Adipose tissue (tissue), 3 donors: ENCODE data around the gene ST6GALNAC1. TPM values are rescaled to one million over a fixed set of nuclear protein-coding genes. Genes with fewer than 3 reads are reported as not detected.
"Not testable (repeated sequence)": the region's sequence is repeated elsewhere in the genome, so short reads cannot be mapped to it uniquely, and the experiment has no call there.

Source experiments
- H3K27ac ChIP-seq: one replicate; pipeline ENCODE4 v1.5.1; 2013; ENCODE audit warnings: low read depth, low read length
- WGBS, 3 donors: extraction: QIAGEN DNeasy Blood & Tissue Kit; methylation state at CpG; one replicate each; pipeline ENCODE4 v1.1.7; 2013; 5-methylcytosine and 5-hydroxymethylcytosine counted together
- polyA plus RNA-seq, 3 donors: library from polyadenylated mRNA; stranded (reverse); fragments of 200-250 nt; gene quantifications; one replicate each; pipeline ENCODE4 v1.2.3, GENCODE V29; 2013
- donor health status: healthy with polysubstance abuse.
- donor health status: Bipolar disorder and iron deficiency.
- donor health status: healthy.

ST6GALNAC1 gene
- polyA plus RNA-seq, 3 donors = 0.41 to 7.0 (median 2.2) TPM

DNA sequence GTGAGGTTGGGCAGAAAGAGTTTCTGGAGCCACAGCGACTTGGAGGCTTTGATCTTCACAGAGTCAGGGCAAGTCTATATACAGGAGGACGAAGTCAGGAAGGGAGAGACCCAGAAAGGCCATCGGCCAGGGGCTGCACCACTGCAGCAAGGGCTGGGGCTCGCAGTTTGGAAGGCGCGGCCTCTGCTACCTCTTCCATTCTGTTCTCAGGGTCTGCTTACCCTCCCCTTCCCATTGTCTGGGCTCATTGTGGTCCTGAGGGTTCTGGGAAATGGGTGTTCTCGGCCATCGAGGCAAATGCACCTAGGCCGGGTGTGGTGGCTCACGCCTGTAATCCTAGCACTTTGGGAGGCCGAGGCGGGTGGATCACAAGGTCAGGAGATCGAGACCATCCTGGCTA is 16.0 kb downstream of the ST6GALNAC1 start:
- H3K27ac ChIP-seq = no peak overlapping the region
- 90 to 95% (median 93%) methylated on average over 11 to 13 of the region's 13 CpGs for WGBS, 3 donors

DNA sequence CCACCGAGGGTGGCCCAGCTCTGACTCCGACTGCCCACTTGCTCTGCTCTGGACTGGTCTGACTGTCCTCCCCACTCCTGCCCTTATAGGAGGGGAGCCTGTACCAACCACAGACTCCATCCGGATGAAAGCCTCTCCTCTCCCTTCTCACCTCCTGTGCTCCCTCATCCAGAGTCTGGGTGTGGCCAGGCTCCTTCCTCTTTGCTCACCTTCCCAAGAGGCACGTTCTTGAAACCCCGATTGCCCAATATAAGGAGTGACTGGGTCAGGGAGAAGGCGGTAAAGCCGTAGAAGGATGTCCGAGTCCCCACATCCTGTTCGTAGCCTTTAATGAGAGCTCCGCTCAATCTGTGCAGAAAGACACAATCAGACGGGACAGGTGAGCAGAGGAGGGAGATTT is 17.1 kb downstream of the ST6GALNAC1 start:
- 58 to 65% (median 64%) methylated on average over 10 to 11 of the region's 11 CpGs for WGBS, 3 donors
- H3K27ac ChIP-seq = no peak overlapping the region

DNA sequence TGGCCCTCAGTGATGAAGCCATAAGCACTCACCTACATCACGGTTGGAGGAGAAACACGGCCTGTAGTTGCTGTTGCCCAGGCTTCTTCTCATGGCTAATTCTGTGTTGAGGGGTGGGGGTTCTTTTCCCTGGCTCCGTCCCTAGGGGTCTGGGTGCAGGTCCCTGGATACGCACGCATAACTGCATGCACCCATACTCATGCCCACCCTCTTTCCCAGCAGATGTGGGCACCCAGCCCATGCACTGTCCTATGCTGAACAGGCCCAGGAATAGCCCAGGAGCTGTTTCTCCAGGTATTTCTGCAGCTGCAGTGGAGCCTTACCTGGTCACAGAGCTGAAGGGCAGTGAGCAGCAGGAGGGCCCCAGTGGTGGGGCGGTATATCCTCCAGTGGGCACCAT is 18.1 kb downstream of the ST6GALNAC1 start:
- H3K27ac ChIP-seq = no peak overlapping the region
- 77 to 97% (median 78%) methylated on average over 6 of the region's 6 CpGs for WGBS, 3 donors

DNA sequence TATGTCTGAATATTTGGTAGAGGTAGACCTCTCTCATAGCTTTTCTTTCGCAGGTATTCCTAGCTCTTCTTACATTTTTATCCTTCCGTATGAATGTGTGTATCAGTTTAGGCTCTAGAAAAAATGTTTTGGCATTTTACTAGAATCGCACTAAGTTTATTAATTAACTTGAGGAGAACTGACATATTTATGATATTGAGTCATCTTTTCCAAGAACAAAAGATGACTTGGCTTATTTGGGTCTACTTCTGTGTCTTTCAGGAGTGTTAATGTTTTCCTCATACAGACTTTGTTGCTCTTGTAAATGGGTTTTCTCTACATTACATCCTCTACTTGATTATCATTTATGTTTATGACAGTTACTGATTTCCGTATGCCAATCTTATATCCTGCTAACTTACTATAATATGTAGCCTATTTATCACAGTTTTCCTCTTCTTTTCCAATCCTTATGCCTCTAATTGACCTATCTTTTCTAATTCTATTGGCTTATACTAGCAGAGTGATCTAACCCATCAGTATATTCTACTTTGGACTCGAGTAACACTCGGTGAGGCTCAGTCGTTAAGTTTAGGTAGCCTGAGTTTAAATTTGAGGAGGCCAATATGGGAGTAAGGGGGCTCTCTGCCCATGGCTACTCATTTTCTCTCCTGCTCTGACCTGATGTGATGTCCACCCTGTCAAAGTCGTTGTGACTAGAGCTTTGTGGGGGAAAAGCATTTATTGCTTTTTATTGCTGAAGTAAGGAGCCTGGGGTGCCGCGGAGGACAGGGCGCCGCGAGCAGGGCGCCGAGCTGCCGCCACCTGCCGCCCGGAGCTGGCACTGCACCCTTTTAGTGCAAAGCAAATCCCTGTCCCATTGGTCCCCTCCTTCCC is 20.0 kb downstream of the ST6GALNAC1 start:
- H3K27ac ChIP-seq = no peak overlapping the region
- WGBS, 3 donors = 25 to 27% (median 26%) methylated on average over 18 of the region's 18 CpGs

DNA sequence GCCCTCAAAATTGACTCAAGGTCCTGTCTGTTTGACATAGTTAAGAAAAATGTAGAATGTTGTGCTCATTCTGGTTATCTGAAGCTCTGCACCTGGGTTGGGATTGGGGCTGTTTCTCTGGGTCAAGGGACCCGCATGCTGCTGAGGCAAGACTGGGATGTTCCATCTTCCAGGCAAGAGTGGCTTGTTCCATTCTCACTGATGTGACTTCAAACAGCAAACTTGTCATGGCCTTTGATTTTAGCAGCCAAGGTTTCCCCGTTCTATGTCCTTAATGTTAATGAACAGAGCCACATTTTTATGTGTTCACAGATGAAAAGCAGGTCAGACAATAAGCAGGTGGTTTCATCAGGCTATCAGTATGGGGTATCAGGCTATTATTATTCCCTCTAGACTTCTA is 25.7 kb downstream of the ST6GALNAC1 start:
- no peak overlapping the region for H3K27ac ChIP-seq
- WGBS, 3 donors = 79 to 91% (median 87%) methylated on average over 2 of the region's 2 CpGs

DNA sequence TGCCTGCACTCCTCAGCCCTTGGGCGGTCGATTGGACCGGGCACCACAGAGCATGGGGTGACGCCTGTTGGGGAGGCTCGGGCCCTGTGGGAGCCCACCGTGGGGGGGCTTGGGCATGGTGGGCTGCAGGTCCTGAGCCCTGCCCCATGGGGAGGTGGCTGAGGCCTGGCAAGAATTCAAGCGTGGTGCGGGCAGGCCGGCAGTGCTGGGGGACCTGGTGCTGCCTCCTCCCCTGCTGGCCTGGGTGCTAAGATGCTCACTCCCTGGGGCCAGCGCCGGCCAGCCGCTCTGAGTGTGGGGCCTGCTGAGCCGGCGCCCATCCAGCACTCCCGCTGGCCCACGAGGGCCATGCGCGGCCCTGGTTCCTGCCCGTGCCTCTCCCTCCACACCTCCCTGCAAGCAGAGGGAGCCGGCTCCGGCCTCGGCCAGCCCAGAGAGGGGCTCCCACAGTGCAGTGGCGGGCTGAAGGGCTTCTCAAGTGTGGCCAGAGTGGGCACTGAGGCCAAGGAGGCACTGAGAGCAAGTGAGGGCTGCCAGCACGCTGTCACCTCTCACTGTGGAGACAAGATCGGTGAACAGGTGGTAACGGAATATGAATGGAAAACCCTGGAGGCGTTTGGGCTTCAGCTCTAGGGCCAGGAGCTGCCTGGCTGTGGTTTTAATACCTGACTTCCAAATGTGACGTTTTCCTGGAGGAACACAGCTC is 28.5 kb downstream of the ST6GALNAC1 start:
- no peak overlapping the region for H3K27ac ChIP-seq
- WGBS, 3 donors = 89 to 92% (median 91%) methylated on average over 19 to 28 of the region's 28 CpGs

DNA sequence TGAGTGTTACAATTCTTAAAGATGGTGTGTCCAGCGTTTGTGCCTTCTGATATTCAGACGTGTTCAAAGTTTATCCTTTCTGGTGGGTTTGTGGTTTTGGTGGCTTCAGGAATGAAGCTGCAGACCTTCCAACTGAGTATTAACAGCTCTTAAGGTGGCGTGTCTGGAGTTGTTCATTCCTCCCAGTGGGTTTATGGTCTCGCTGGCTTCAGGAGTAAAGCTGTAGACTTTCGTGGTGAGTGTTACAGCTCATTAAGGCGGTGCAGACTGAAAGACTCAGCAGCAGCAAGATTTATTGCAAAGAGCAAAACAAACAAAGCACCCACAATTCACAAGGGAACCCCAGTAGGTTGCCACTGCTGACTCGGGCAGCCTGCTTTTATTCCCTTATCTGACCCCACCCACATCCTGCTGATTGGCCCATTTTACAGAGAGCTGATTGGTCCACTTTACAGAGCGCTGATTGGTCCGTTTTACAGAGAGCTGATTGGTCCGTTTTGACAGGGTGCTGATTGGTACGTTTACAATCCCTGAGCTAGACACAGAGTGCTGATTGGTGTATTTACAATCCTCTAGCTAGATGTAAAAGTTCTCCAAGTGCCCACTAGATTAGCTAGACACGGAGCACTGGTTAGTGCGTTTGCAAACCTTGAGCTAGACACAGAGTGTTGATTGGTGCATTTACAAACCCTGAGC is 29.3 kb downstream of the ST6GALNAC1 start:
- H3K27ac ChIP-seq = not testable (repeated sequence)
- WGBS, 3 donors = 69 to 83% (median 70%) methylated on average over 13 of the region's 13 CpGs

DNA sequence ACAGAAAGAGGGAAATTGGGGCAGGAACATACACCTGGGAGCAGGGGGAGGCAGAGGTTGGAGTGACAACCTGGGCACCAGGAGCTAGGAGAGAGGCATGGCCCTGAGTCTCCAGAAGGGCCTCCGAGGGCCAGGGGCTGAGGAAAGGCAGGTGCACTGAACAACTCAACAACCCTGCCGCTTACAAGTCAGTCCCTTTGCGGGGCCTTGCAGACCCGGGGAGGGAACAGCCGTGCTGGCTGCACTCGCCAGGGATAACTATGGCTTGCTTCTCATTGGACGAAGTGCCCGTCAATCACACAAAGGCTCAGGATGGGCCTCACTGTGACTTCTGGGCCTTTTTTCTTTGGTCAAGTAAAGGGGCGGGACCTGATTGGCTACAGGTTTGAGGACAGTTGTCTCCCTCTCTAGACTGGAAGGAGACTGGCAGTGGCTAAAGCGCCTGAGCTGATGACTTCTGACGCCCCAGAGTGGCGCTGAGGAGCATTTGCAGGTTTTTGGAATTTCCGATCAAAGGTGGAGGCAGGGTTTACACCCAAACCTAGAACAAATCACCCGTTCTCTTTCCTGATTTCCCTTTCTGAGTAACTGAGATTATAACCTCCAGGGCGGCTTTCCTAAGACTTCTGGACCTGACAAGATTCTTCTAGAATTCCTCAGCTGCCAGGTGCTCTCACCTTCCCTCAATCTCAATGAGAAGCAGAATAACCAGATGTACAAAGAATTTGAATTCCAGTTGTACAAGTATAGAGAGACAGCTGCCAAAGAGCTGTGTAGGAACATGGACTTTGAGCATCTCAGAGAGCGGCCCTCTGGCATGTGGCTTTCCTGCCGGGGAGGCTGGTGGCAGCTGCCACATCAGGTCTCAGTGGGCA is 30.3 kb downstream of the ST6GALNAC1 start:
- 73 to 85% (median 77%) methylated on average over 16 to 17 of the region's 17 CpGs for WGBS, 3 donors
- no peak overlapping the region for H3K27ac ChIP-seq

DNA sequence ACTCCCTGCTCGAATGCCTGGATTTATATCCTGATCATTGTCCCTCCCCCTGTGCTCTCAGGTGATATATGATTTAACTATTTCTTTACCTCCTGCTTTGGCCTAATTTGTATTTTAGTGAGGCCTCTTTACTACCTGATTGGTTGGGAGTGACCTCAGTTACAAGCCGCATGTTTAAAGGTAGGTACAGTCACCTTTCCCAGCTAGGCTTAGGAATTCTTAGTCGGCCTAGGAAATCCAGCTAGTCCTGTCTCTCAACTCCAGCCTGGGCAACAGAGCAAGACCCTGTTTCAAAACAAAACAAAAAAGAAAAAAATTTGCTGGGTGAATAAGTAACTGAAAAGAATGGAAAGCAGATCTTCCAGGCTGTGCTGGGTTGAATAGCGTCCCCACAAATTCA is 31.1 kb downstream of the ST6GALNAC1 start:
- WGBS, 3 donors = 66 to 87% (median 83%) methylated on average over 4 of the region's 4 CpGs
- H3K27ac ChIP-seq = no peak overlapping the region

DNA sequence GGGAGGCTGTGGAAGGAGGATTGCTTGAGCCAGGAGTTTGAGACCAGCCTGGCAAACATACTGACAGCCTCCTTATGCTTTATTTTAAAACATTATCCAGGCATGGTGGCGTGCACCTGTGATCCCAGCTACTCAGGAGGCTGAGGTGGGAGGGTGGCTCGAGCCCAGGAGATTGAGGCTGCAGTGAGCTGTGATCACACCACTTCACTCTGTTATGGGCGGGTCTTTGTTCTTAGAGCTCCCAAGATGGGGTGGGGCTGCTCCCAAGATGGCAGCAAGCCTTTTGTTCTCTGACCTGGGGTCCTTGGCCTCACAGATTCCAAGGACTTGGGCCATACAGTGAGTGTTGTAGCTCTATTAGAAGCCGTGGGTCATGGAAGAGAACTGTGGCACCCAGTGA is 31.8 kb downstream of the ST6GALNAC1 start:
- no peak overlapping the region for H3K27ac ChIP-seq
- 80 to 91% (median 90%) methylated on average over 4 of the region's 4 CpGs for WGBS, 3 donors

DNA sequence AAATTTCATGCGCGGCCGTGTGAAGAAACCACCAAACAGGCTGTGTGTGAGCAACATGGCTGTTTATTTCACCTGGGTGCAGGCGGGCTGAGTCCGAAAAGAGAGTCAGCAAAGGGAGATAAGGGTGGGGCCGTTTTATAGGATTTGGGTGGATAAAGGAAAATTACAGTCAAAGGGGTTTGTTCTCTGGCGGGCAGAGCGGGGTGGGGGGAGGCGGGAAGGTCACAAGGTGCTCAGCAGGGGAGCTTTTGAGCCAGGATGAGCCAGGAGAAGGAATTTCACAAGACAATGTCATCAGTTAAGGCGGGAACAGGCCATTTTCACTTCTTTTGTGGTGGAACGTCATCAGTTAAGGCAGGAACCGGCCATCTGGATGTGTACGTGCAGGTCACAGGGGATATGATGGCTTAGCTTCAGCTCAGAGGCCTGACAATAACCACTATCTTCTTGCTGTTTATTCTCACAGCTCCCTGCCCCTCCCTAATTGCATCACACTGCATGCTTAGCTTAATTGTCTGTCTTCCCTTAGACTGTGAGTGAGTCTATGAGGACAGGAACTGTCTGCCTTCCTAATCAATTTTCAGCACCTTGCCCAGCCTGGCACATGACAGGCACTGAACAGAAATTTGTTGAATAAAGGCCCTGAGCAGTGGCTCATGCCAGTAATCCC is 32.3 kb downstream of the ST6GALNAC1 start:
- not testable (repeated sequence) for H3K27ac ChIP-seq
- WGBS, 3 donors = 57 to 69% (median 61%) methylated on average over 11 to 13 of the region's 13 CpGs

DNA sequence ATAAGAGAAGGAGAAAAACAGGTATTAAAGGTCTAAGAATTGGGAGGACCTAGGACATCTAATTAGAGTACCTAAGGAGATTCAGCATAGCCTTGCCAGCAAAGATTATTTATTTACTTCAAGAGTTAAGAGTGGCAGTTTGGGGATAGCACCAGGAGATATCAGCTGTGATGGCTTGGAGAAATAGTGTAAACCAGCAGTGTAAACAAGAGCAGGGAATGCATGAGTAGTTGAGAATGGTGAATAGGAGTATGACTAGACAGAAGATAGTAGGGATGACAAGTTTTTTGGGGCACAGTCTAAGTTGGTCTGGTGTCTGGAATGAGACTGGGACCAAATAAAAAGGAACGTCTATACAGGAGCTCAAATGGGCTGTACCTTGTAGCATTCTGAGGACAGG is 36.9 kb downstream of the ST6GALNAC1 start:
- not testable (repeated sequence) for H3K27ac ChIP-seq
- WGBS, 3 donors = 65 to 75% (median 73%) methylated on average over 1 of the region's 1 CpG

DNA sequence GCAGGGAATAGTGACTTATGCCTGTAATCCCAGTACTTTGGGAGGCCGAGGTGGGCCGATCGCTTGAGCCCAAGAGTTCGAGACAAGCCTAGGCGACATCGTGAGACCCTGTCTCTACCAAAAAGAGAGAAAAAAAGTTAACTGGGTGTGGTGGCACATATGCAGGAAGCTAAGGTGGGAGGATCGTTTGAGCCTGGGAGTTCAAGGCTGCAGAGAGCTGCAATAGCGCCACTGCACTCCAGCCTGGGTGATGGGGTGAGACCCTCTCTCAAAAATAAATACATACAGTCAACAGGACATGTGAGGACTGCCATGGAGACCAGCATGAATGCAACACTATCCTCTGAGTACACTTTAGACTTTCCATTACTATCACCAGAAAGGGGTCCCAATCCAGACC is 42.5 kb downstream of the ST6GALNAC1 start:
- 84 to 85% (median 84%) methylated on average over 8 of the region's 8 CpGs for WGBS, 3 donors

DNA sequence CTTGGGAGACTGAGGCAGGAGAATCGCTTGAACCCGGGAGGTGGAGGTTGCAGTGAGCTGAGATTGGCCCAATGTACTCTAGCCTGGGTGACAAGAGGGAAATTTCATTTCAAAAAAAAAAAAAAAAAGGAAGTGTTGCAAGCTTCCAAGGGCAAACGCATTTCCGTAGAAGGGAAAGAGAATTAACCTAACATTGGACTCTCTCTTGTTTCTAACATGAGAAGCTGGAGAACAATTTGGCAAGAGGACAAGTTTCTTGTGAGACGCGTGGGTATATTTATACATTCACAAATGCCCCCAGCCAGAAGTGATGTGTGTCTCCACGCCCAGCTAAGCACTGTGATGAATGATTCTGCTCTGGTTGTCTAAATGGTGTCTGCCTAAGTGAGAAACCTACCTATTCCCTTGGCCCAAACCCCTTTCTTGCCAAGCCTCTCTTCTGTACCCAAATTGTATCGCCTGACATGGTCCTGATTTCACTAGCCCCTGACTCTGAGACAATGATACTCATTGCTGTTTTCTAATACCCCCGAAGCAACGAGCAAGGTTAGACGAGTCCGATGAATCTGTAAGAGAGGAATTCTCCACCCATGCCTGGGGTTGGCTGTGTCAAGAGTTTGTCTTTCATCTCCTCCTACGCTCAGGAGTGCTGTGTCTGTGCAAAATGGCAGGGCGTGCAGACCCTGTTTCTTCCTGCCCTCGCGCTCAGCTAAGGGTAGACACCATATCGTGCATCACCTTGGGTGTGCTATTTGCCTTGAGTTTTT is 43.7 kb downstream of the ST6GALNAC1 start:
- peak overlapping the region; percentile 54 for H3K27ac ChIP-seq
- 60 to 79% (median 70%) methylated on average over 17 of the region's 17 CpGs for WGBS, 3 donors

More for the DNA sequence above, 42.5 kb downstream of the ST6GALNAC1 start:
- no peak overlapping the region for H3K27ac ChIP-seq

DNA sequence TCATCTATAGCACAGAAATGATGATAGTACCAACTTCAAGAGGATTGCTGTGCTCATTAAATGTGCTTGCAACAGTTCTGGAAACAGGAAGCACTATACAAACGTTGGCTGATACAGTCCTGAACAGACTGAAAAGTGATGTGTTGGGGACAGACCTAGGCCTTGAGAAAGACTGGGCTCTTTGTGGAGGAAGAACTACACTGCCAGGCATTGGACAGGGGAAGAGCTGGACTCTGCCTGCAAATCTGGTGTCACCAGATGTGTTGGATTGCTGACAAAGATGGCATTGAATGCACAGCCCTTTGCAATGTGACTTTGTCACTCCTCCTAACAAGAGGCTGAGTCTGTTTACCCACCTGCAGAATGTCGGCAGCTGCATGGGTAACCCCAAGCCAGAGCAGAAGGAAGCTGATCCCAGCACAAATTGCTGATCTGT is 45.5 kb downstream of the ST6GALNAC1 start:
- 22 to 34% (median 23%) methylated on average over 2 of the region's 2 CpGs for WGBS, 3 donors
- H3K27ac ChIP-seq = no peak overlapping the region

DNA sequence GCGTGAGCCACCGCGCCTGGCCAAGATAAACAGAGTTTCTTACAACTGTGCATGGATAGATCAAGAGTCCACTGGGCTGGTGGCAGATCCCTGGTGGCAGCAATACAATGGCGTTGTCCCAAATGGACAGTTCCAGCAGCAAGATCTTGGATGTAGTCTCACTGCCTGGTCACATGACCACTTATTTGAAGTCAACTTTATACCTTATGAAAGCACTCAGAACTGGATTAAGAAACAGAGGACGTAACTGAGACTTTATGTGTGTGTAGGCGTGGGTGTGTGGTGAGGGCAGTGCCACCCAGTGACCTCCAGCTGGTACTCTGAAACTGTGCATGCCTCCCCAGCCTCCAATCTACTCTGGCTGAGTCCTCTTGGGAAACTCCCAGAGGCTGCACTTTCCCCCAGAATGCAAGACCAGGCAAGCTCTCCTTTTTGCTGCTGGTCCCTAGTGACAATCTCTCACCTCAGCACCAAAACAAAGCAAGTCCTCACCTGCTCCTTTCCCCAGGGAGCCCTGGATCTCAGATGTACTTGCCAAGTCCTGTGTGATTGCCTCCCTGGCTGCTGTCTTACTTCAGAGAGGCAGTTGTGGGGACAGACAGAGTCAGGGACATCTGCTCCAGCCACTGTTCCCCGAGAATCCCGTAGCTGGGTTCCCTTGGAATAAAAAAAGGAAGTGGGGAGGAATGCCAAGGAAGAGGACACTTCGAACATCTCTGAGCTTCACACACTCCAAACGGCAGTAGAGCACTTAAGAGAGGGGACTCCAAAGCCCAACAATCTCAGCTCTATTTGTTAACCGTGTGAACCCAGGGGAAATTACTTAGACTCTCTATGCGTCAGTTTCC is 46.2 kb downstream of the ST6GALNAC1 start:
- H3K27ac ChIP-seq = no peak overlapping the region
- WGBS, 3 donors = 45 to 67% (median 52%) methylated on average over 12 of the region's 12 CpGs
